Measurements from ENCODE around the gene ENKUR.

The ENKUR gene

GRCh38 chr10:25023278-25023677 is 7.3 kb upstream of the ENKUR start:
- H2AFZ ChIP-seq (ENCODE audit: low read depth, low read length, severe bottlenecking) = no peak overlapping the region
- no peaks in the 10 kb centered on the region for H3K9me2 ChIP-seq (replicated peaks; ENCODE audit: insufficient read depth, low read length)
- H3K27ac ChIP-seq (ENCODE audit: low read depth, low read length) = no peak overlapping the region
- H3K79me2 ChIP-seq (ENCODE audit: insufficient read depth, low read length) = no peaks in the 10 kb centered on the region
- H4K20me1 ChIP-seq (ENCODE audit: low read depth, low read length) = no peaks in the 10 kb centered on the region
- H3K9me3 ChIP-seq (ENCODE audit: insufficient read depth, low read length) = no peaks in the 10 kb centered on the region
- no peak for TF ChIP-seq EZH2phosphoT487 (conservative IDR thresholded peaks at IDR 0.05; ENCODE audit: low read length)
- TF ChIP-seq CTCF (IDR thresholded peaks at IDR 0.05; ENCODE audit: insufficient read depth, low read length, poor library complexity, severe bottlenecking) = no peak
- H3K27me3 ChIP-seq (ENCODE audit: low read length) = no peaks in the 10 kb centered on the region
- H3K36me3 ChIP-seq (ENCODE audit: low read length) = no peaks in the 10 kb centered on the region
- H3K4me2 ChIP-seq (ENCODE audit: low read depth, low read length, poor library complexity, severe bottlenecking) = no peak overlapping the region
- no peaks in the 10 kb centered on the region for H3F3A ChIP-seq (ENCODE audit: insufficient read depth)
- no peak overlapping the region for H3K9ac ChIP-seq (ENCODE audit: low read length)
- H3K4me3 ChIP-seq (ENCODE audit: insufficient read depth, low read length, poor library complexity, severe bottlenecking) = no peak overlapping the region

GRCh38 chr10:25018703-25019102 is 2.7 kb upstream of the ENKUR start:
- Histone ChIP-seq H4K20me1 (ENCODE audit: low read depth, low read length) (no peaks in the 10 kb centered on the region), H3K27me3 (ENCODE audit: low read length) (no peaks in the 10 kb centered on the region), H3K4me2 (ENCODE audit: low read depth, low read length, poor library complexity, severe bottlenecking) (no peak overlapping the region), H3K9me3 (ENCODE audit: insufficient read depth, low read length) (no peaks in the 10 kb centered on the region), H3K27ac (ENCODE audit: low read depth, low read length) (no peak overlapping the region), H2AFZ (ENCODE audit: low read depth, low read length, severe bottlenecking) (no peak overlapping the region), H3F3A (ENCODE audit: insufficient read depth) (no peaks in the 10 kb centered on the region), H3K9ac (ENCODE audit: low read length) (no peak overlapping the region), H3K9me2 (replicated peaks; ENCODE audit: insufficient read depth, low read length) (no peaks in the 10 kb centered on the region), H3K79me2 (ENCODE audit: insufficient read depth, low read length) (no peaks in the 10 kb centered on the region), H3K4me3 (ENCODE audit: insufficient read depth, low read length, poor library complexity, severe bottlenecking) (no peak overlapping the region), H3K36me3 (ENCODE audit: low read length) (no peaks in the 10 kb centered on the region)
- TF ChIP-seq CTCF (IDR thresholded peaks at IDR 0.05; ENCODE audit: insufficient read depth, low read length, poor library complexity, severe bottlenecking) (no peak), EZH2phosphoT487 (conservative IDR thresholded peaks at IDR 0.05; ENCODE audit: low read length) (no peak)

- Histone ChIP-seq H3K36me3 (ENCODE audit: low read length) (no peaks in the 10 kb centered on the region), H3K79me2 (ENCODE audit: insufficient read depth, low read length) (no peaks in the 10 kb centered on the region), H3K4me2 (ENCODE audit: low read depth, low read length, poor library complexity, severe bottlenecking) (no peak overlapping the region), H4K20me1 (ENCODE audit: low read depth, low read length) (no peaks in the 10 kb centered on the region), H3F3A (ENCODE audit: insufficient read depth) (no peaks in the 10 kb centered on the region), H3K9me2 (replicated peaks; ENCODE audit: insufficient read depth, low read length) (no peaks in the 10 kb centered on the region), H3K4me3 (ENCODE audit: insufficient read depth, low read length, poor library complexity, severe bottlenecking) (no peak overlapping the region), H3K27me3 (ENCODE audit: low read length) (no peaks in the 10 kb centered on the region), H2AFZ (ENCODE audit: low read depth, low read length, severe bottlenecking) (no peak overlapping the region), H3K9ac (ENCODE audit: low read length) (no peak overlapping the region), H3K9me3 (ENCODE audit: insufficient read depth, low read length) (no peaks in the 10 kb centered on the region), H3K27ac (ENCODE audit: low read depth, low read length) (no peak overlapping the region)
- TF ChIP-seq CTCF (IDR thresholded peaks at IDR 0.05; ENCODE audit: insufficient read depth, low read length, poor library complexity, severe bottlenecking) (no peak), EZH2phosphoT487 (conservative IDR thresholded peaks at IDR 0.05; ENCODE audit: low read length) (no peak)
Measured at GRCh38 chr10:25017661-25018060, 1.7 kb upstream of the ENKUR start.

Measured in SU-DHL-6 (cell line).